ENCODE data around the gene BCL11A.

BCL11A gene

GRCh38 chr2:60558536-60558935 lies 5.1 kb upstream of the BCL11A start:
- no peak for DNase-seq

- no peak for DNase-seq
These were observed 4.0 kb upstream of the BCL11A start for GRCh38 chr2:60557486-60557864.

- DNase-seq = no peak
These were observed 3.4 kb upstream of the BCL11A start for GRCh38 chr2:60556576-60557485.

- no peak for DNase-seq
These were observed 2.7 kb upstream of the BCL11A start for GRCh38 chr2:60556175-60556574.

GRCh38 chr2:60555783-60556139 lies 2.3 kb upstream of the BCL11A start:
- no peak for DNase-seq

- peak; percentile 56 to 66 for DNase-seq
These were observed 1.8 kb upstream of the BCL11A start for GRCh38 chr2:60555066-60555782.

GRCh38 chr2:60554646-60555065 lies 1.2 kb upstream of the BCL11A start:
- DNase-seq = no peak

- DNase-seq = peak in 1 of 2 experiments; percentile 23
These were observed 706 bp upstream of the BCL11A start for GRCh38 chr2:60554074-60554645.

GRCh38 chr2:60552851-60553494 lies 481 bp downstream of the BCL11A start:
- DNase-seq = no peak

GRCh38 chr2:60552078-60552850 lies 1.2 kb downstream of the BCL11A start:
- no peak for DNase-seq

GRCh38 chr2:60551240-60552077 lies 2.0 kb downstream of the BCL11A start:
- DNase-seq = no peak

GRCh38 chr2:60550984-60551239 lies 2.5 kb downstream of the BCL11A start:
- no peak for DNase-seq

GRCh38 chr2:60550178-60550983 lies 3.1 kb downstream of the BCL11A start:
- DNase-seq = peak; percentile 41 to 60

GRCh38 chr2:60549928-60550177 lies 3.6 kb downstream of the BCL11A start:
- DNase-seq = no peak

GRCh38 chr2:60549238-60549927 lies 4.1 kb downstream of the BCL11A start:
- no peak for DNase-seq

- no peak for DNase-seq
These were observed 4.6 kb downstream of the BCL11A start for GRCh38 chr2:60548845-60549237.

GRCh38 chr2:60548311-60548710 lies 5.1 kb downstream of the BCL11A start:
- DNase-seq = no peak

GRCh38 chr2:60547841-60548240 lies 5.6 kb downstream of the BCL11A start:
- no peak for DNase-seq

GRCh38 chr2:60546756-60547420 lies 6.6 kb downstream of the BCL11A start:
- DNase-seq = no peak

- DNase-seq = no peak
These were observed 8.4 kb downstream of the BCL11A start for GRCh38 chr2:60544954-60545560.
